ENCODE results near the gene TMEM101. TPM values are rescaled to one million over a fixed set of nuclear protein-coding genes. Genes with fewer than 3 reads are reported as not detected.

TMEM101 gene
- total and polyA plus RNA-seq, 2 donors (not counting 3 experiments of a cell fraction or from before 2014, with no cell fraction given): 30.4 to 60.2 TPM

DNA sequence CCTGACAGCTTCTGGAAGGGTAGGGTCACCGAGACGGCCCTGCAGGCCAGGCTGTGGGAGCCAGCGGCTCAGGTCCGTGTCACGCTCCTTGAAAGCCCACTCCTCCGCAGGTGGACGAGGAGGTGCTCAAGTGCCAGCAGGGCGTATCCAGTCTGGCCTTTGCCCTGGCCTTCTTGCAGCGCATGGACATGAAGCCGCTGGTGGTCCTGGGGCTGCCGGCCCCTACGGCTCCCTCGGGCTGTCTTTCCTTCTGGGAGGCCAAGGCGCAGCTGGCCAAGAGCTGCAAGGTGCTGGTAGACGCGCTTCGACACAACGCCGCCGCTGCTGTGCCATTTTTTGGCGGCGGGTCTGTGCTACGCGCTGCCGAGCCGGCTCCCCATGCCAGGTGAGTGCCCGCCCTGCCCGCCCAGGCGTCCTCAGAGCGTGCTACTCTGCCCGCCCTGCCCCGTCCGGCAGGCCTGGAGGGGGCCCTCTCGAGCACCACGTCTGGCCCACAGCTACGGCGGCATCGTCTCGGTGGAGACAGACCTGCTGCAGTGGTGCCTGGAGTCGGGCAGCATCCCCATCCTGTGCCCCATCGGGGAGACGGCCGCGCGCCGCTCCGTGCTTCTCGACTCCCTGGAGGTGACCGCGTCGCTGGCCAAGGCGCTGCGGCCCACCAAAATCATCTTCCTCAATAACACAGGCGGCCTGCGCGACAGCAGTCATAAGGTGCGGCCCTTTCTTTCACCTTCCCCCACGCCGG is 9.1 kb downstream of the TMEM101 start:
- ChIA-PET CTCF (interaction anchor here (0.5 to 6.0 kb wide), 10 partner anchors 9 to 216 kb away, joined by 3 to 27 read pairs (median 4); partner anchors contain the start of gene TMEM101), POLR2A (interaction anchor here (0.6 to 1.0 kb wide), 3 partner anchors 61 to 274 kb away, joined by 3 to 16 read pairs (median 4); partner anchors contain the start of gene LSM12)
- H3K4me1 ChIP-seq (ENCODE audit: control insufficient read depth, extremely low read depth, insufficient read depth, low read length): peaks cover 38% of the 10 kb centered on the region
- H2AFZ ChIP-seq (ENCODE audit: low read depth, low read length): peak overlapping the region; percentile 64
- peaks cover 9% of the 10 kb centered on the region for H3K79me2 ChIP-seq (ENCODE audit: control insufficient read depth, insufficient read depth, low read length)
- intact Hi-C loops (cut with micrococcal nuclease): loop anchor here (1.0 to 10.0 kb wide), 4 partner anchors 9 to 109 kb away; partner anchors contain the start of genes G6PC3 and TMEM101
- dilution Hi-C loops (cut with MboI; ENCODE audit: extremely low pct_ligation_motif_present, low sequenced_read_pairs): no loop called here
- no peaks in the 10 kb centered on the region for H3K36me3 ChIP-seq (ENCODE audit: control insufficient read depth in 2 of 2, extremely low read depth in 1 of 2, insufficient read depth in 2 of 2, low read length in 2 of 2)
- no TSS peak for BruUV-seq (replicated peaks)
- TF ChIP-seq POLR2A (IDR thresholded peaks at IDR 0.05; ENCODE audit: low read depth, low read length) (no peak), FOS (IDR thresholded peaks at IDR 0.05; ENCODE audit: borderline replicate concordance, insufficient read depth, low read length) (no peak), POLR2AphosphoS5 (IDR thresholded peaks at IDR 0.05; ENCODE audit: insufficient read depth, low read depth, low read length) (no peak)
- TF ChIP-seq, protein P1, sequence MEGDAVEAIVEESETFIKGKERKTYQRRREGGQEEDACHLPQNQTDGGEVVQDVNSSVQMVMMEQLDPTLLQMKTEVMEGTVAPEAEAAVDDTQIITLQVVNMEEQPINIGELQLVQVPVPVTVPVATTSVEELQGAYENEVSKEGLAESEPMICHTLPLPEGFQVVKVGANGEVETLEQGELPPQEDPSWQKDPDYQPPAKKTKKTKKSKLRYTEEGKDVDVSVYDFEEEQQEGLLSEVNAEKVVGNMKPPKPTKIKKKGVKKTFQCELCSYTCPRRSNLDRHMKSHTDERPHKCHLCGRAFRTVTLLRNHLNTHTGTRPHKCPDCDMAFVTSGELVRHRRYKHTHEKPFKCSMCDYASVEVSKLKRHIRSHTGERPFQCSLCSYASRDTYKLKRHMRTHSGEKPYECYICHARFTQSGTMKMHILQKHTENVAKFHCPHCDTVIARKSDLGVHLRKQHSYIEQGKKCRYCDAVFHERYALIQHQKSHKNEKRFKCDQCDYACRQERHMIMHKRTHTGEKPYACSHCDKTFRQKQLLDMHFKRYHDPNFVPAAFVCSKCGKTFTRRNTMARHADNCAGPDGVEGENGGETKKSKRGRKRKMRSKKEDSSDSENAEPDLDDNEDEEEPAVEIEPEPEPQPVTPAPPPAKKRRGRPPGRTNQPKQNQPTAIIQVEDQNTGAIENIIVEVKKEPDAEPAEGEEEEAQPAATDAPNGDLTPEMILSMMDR (IDR thresholded peaks at IDR 0.05; ENCODE audit: extremely low read depth in 1 of 2, insufficient read depth in 1 of 2, low read depth in 1 of 2, low read length in 2 of 2): peak in 1 of 2 donors; percentile 62
- no peaks in the 10 kb centered on the region for H3K27me3 ChIP-seq (ENCODE audit: control insufficient read depth in 2 of 2, insufficient read depth in 2 of 2, low read length in 2 of 2)
- peak overlapping the region; percentile 51 to 63 (median 56) for H3K4me3 ChIP-seq (replicated peaks in 1 of 3; ENCODE audit: insufficient read depth in 1 of 3, low read depth in 1 of 3, low read length in 3 of 3)
- H3K4me2 ChIP-seq (ENCODE audit: insufficient read depth, low read length): peak overlapping the region; percentile 81
- peak overlapping the region; percentile 44 for H3K27ac ChIP-seq (ENCODE audit: insufficient read depth, low read depth, low read length)
- no peaks in the 10 kb centered on the region for H3K9me1 ChIP-seq (replicated peaks; ENCODE audit: control insufficient read depth, extremely low read depth, insufficient read depth, low read length)
- H3K9me3 ChIP-seq (replicated peaks; ENCODE audit: control insufficient read depth, insufficient read depth, low read length): no peaks in the 10 kb centered on the region
- H4K20me1 ChIP-seq (replicated peaks; ENCODE audit: control insufficient read depth, extremely low read depth, insufficient read depth, low read length): no peaks in the 10 kb centered on the region
- FAIRE-seq (peak; percentile 47), DNase-seq (ENCODE audit: low read depth, low spot score) (peak; percentile 48)
- peak overlapping the region; percentile 55 for H3K9ac ChIP-seq (replicated peaks; ENCODE audit: extremely low read depth, insufficient read depth, low read length)

Data from endothelial cell of umbilical vein (primary cell).